Stimulated activated naive CD4-positive, alpha-beta T cell (primary cell): ENCODE results near the gene MAGED1.

ENCODE experiments used
- DNase-seq, 6 experiments: peaks; one replicate each; lab custom pipeline; 2025; lab: John Stamatoyannopoulos, UW

The MAGED1 gene, protein sequence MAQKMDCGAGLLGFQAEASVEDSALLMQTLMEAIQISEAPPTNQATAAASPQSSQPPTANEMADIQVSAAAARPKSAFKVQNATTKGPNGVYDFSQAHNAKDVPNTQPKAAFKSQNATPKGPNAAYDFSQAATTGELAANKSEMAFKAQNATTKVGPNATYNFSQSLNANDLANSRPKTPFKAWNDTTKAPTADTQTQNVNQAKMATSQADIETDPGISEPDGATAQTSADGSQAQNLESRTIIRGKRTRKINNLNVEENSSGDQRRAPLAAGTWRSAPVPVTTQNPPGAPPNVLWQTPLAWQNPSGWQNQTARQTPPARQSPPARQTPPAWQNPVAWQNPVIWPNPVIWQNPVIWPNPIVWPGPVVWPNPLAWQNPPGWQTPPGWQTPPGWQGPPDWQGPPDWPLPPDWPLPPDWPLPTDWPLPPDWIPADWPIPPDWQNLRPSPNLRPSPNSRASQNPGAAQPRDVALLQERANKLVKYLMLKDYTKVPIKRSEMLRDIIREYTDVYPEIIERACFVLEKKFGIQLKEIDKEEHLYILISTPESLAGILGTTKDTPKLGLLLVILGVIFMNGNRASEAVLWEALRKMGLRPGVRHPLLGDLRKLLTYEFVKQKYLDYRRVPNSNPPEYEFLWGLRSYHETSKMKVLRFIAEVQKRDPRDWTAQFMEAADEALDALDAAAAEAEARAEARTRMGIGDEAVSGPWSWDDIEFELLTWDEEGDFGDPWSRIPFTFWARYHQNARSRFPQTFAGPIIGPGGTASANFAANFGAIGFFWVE

DNA sequence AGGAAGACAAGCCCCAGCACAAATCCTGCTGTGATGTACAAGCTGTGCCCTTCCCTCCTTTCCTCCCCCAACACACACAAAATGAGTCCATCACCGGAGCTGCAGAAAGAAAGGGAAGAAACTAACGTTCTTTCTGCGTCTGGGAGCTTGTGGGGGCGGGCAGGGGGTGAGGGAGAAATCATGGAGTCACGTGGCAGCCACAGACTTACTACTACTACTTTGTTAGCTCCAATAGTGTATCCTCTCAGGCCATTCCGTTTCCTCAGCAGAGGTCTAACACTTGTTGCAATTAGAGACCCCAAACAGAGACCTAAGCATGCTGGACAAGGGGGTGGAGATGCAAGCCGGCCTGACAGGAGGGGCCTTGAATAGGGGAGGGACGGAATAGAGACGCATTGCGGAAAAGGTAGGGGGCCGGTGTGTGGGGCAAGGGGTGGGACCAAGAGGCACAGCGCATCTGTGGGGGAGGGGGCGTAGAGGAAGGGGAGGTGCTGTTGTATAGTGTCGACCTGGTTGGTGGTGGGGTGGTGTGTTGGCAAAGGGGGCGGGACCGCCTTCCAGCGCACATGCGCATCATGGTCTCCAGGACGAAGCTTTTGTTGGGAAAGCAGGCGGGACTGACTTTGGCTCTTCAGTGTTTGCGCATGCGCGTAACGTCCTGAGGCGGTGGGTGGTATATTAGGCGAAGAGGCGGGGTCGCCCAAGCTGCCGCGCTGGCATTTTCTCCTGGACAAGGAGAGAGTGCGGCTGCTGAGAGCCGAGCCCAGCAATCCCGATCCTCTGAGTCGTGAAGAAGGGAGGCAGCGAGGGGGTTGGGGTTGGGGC is at the start of gene MAGED1:
MAGED1 (plus strand) TSS at position 703 of the 825 bp plus-strand sequence. CDS start 682 bp downstream, outside the sequence.
- peak; percentile 55 to 81 (median 73) for DNase-seq

DNA sequence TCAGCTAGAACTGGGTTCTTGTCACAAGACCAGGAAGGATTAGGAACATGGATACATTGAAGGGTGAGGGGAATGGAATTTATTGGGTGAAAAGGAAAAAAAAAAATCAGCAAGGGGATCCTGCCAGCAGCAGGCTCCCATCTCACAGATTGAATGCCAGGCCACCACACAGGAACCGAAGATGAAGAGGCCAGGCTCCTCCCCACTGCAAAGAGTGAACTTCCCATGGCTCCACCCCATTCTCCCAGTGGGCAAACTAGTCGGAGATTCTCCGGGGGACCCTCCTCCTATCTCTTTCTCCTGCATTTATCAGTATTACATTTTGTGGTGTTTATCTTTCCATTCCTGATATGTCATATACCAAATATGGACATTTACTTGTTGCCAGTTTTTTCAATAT is 46.0 kb upstream of the MAGED1 start:
- no peak for DNase-seq

DNA sequence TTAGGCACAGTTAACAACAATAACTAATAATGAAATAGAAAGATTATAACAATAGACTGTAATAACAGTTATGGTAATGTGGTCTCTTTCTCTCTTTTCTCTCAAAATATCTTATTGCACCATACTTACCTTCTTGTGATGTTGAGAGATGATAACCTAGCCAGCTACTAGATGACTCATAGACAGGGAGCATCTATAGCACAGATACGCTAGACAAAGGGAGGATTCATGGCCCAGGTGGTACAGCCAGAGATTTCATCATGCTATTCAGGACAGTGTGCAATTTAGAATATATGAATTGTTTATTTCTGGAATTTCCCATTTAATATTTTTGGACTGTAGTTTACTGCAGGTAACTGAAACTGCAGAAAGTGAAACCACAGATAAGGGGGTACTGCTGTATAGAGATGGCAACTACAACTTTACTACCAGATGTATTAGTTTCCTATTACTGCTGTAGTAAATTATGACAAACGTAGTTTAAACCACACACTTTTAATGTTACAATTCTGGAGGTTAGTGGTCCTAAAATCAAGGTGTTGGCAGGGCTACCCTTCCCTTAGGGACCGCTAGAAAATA is 41.8 kb upstream of the MAGED1 start:
- no peak for DNase-seq

DNA sequence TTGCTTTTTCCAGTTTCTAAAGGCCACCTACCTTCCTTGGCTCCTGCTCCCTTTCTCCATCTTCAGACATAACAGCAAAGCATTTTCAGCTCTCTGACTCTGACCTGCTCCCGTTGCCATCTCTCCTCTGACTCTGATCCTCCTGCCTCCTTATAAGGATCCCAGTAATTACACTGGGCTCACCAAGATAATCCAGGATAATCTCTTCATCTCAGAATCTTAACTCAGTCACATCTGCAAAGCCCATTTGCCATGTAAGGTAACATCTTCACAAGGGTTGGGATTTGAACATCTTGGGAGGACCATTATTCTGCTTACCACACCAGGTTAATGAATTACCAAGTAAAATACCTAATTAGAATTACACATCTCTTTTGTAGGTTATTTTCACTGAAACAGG is 41.3 kb upstream of the MAGED1 start:
- no peak for DNase-seq

DNA sequence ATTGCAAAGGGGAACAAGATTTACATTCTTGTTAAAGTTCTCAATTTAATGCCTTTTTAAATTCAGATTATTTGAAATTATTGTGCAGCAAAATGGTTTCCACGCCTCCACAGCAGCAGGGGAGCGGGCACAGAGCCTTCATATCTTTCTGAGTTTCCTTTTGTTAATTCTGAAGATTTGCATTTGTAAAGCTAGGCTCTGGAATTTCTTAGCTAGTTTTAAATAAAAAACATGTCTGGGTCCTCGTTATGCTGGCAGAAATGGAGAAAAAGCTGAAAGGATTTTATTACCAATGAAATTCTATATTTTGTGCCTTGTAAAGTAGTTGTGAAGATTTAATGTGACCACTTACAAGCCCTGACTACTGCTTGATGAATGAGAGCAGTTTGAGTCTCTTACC is 40.8 kb upstream of the MAGED1 start:
- no peak for DNase-seq

DNA sequence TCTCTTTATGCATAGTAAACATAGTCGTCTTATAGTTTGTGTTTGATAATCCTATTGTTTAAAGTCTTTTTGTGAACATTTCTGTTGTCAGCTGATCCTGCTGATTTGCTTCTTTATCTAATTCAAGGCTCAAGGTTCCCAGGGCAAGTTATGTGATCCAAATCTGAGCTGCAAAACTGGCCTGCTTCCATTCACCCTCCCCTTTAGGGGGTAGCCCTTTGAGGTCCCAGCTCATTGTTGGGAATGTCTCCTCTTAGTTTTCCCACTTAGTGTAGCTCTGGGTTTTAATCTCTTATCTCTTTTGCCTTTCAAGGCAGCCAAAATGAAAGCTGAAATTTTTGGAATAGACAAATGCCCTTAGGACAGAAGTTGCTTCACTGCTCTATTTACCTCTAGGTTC is 40.2 kb upstream of the MAGED1 start:
- no peak for DNase-seq

DNA sequence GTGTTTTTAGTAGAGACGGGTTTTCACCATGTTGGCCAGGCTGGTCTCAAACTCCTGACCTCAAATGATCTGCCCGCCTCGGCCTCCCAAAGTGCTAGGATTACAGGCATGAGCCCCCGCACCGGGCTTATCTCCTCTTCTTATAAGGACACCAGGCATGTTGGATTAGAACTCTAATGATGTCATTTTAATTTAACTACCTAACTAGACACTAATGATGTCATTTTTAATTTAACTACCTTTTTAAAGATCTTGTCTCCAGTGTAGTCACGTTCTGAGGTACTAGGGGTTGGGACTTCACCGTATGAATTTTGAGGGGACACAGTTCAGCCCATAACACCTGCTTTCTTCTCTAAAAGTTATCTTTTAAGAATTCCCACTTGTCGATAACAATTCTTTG is 37.7 kb upstream of the MAGED1 start:
- no peak for DNase-seq

DNA sequence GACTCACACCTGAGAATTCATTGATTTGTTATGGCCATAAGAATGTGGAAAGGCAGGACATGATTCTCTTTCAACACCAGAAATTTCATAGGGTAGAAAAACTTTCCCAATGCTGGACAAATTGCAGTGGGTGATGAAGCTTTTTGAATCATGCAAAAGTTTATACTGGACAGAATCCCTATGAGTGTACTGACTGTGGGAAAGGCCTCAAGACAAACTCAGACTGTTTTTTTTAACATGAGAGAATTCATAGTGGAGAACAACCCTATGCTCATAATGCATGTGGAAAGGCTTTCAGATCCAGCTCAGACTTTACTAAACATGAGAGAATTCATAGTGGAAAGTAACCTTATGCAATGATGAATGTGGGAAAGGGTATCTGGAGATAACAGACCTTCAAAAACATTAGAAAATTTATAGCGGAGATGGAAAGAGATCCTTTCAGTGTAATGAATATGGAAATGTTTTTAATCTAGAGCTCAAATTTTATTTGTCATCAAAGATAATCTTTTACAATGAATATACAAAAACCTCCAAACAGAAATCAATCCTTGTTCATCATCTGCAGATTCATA is 36.2 kb upstream of the MAGED1 start:
- no peak for DNase-seq

DNA sequence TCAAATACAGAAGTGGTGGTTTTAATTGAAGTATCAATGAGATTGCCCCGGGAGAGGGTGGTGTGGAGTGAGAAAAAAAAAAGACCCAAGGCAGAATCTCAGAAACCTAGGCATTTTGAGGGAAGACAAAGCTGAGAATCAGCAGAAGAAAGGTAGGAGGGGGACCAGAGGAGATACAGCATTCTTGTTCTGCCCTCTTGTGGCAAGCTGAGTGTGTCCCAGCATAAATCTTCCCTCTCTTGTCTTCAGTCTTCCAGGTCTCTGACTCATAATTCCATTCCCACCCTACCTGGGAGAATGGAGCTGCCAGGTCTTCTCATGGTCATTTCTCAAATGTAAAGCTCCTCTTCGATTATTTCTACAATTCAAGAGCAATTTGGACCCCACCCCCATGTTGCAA is 32.7 kb upstream of the MAGED1 start:
- DNase-seq: peak in 1 of 6 experiments; percentile 1

DNA sequence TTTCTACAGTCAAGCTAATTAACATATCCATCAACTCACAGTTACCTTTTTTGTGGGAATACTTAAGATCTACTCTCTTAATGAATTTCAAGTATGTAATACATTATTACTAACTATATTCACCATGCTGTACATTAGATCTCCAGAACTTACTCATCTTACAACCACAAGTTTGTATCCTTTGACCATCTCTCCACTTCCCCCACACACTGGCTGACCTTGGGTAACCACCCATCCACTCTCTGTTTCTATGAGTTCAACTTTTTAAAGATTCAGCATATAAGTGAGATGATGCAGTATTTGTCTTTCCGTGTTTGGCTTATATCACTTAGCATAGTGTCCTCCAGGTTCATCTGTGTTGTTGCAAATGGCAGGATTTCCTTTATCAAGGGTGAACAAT is 30.5 kb upstream of the MAGED1 start:
- DNase-seq: no peak

DNA sequence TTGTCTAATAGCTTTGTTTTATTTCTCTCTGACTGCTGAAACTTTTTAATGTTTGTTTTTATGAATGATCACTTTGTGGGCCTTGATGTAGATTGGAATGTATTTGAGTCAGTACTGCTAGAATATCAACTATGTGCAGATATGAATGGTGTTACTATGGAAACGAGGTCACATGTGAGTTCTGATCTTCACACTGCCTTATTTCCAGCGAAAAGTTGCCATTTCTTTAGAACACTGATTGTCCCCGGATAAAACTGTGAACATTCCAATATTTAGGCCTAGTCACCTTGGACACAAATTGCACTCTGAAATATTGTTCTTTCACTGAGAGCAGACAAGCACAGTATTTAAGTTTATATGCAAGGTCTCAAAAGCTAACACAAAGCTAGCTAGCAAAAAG is 27.2 kb upstream of the MAGED1 start:
- no peak for DNase-seq

DNA sequence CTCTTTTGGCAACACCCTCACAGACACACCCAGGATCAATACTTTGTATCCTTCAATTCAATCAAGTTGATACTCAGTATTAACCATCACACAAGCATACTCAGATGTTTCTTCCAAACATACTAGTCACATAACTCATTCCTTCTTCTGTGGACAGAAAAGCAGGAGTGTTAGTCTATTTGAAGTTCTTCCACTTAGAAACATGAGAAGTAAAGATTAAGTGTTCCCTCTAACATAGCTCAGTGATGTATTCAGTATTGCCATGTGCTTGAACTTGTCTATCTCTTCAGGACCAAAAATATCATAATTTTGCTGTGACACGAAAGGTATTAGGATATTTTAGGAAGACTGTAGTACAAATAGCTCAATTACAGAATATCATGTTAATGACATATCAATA is 25.8 kb upstream of the MAGED1 start:
- no peak for DNase-seq

DNA sequence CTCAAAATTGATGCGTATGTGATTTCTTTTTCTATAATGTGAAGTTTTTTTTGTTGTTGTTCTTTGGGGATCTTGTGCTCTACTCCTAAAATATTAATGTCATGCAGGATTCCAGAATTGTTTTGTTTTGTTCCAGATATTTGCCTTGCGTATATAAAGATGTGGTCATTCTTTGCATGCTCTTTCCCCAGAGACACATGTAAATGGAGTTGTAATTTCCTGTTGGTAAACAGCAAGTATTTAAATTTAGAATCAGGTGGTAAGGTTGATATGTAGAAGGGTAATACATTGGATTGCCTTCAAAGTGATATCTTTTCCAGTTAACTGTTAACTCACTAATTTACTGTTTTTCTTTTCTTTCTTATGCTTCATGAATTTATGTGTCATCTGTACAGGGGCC is 23.1 kb upstream of the MAGED1 start:
- DNase-seq: no peak

DNA sequence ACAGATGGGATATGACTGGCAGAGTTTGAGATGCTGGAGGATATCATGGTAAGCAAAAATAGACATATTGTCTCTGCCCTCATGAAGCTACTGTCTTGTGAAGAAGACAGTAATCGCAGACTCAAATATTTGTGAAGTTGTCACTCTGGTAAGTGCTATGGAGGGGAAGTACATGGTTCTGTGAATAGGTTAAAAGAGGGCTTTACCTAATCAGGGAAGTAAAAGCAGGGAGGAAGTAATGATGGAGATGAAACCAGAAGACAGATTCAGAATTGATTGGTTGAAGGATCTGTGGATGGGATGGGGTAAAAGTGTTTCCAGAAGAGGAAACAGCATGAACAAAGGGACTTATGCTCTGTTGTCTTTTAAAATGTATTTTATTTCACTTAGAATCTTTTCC is 19.3 kb upstream of the MAGED1 start:
- DNase-seq: no peak

DNA sequence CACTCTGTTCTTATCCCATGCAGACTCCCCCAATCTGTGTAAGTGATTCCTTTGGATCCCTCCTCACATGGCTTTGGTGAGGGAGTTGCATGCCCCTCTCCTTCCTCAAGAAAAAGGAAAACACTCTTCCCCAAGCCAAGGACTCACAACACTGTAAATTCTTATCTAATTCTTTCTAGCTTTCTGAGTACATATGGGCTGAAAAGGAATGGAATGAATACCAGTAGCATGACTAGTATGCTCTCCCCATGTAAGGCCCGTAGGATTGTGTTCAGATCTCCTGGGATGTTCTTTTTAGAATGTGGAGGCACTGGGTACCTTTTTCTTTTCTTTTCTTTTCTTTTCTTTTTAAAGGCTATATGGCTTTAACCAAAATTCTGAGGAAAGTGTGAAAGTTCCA is 17.0 kb upstream of the MAGED1 start:
- DNase-seq: no peak

DNA sequence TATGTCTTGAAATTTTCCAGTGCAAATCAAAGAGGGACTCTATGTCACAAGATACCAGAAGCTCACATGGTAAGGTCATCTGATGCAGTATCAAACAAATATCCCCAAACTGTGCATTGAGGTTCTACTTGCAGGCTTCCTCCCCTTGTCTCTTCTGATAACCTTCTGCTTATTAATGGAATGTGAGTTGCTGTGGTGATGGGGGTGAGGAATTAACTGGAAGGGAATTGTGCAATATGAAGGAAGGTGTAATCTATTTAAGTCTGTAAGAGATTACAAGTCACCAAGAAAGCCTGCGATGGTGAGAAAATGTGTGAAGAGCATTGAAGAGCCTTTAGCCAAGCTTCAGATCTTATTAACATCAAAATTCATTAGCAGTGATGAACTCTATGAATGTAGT is 15.4 kb upstream of the MAGED1 start:
- DNase-seq: no peak

DNA sequence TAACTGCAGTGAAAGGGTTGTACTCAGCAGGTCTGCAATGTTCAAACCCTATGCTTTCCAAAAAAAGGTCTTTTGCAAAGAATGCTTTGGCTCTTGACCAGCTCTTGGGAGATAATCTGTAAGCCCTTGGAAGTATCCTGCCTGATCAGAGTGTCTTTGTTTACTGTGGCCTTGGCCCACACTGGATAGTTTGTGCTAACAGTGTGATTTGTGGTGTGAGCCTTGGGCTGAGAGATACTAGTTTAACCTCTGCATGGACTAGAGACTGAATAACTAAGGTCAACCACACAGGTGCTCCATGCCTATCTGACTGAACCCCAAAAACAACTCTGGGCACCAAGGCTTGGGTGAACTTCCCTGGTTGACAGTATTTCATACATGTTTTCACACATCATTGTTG is 3.6 kb upstream of the MAGED1 start:
- no peak for DNase-seq

DNA sequence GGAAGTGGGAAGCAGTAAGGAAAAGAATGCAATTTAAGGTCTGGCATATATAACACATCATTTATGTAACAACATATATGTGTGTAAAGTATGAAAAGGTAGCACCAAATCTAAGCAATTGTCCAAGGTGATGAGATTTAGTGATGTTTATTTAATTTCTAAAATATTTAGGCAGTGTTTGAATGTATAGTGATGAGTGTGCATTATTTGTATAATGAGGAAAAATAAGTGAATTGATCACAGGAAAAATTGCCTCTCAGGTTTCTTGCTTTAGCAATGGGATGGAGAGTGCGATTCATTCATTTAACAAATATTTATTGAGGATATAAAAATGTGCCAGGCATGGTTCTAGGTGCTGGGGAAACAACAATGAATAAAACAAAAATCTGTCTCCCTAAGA is 2.2 kb upstream of the MAGED1 start:
- DNase-seq: no peak

DNA sequence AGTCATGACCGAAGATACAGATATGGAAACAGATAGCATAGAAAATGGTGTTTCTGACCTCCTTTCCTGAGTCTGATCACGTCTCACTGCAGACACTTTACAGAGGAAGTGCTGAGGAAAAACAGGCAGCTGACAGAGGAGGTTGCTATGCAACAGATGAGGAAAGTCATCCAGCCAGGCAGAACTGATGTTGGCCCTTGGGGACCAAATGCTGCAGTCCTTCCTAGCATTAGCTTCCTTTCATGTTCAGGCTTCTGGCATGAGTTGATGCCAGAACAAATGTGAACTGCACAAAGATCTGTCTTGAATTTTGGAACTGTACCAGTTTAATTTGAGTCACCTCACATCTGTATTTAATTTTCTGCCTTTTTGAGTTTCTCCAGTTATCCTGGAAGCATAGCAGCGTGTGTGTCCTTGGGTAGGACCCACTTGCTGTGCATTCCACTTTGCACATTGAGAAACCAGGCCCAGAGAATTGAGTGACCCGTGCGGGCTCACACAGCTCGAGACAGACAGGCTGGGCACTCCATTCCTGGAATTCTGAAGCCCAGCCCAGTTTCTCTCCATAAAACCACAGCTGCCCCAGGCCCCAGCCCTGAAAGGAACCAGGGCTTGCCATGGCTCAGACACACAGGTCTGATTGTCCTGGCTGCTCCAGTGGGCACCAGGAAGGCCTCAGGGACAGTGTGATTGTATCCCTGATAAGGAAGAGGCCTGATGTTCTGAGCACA is 1.4 kb upstream of the MAGED1 start:
- DNase-seq: no peak

DNA sequence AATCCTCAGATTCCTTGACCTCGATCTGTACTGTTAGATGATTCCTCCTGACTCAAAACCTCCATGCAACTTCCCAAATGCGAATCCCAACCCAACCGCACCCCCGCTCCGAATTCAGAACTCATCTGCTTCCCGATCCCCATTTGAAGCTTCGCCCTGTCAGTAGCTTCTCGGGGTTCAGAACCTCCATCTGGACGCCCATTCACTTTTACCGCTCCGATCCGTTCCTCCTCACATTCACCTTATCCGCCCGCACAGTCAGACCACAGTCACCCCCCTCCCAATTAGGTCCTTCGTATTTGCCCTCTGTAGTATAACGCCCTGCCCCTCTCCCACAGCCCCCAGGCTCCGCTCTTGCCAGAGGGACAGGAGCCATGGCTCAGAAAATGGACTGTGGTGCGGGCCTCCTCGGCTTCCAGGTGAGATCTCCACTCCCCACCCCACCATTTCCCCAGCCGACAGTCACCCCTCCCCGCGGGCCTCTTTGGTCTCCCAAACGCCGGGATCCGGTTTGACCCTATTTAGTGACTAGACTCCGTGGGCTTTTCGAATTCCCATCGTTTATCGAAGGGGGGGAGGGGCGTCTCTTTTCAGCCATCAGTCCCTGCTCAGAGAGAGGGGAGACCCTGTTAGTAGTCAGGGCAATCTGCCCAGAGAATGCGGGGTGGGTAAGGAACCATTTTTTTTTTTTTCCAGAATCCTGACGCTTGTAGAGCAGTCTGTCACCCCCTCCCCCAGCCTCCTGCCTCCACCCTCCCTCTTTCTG is 691 bp downstream of the MAGED1 start:
- DNase-seq: peak in 2 of 6 experiments; percentile 6 to 26
